PC-3 (cell line): ENCODE data around the gene VDR. TPM values are rescaled to one million over a fixed set of nuclear protein-coding genes. Genes with fewer than 3 reads are reported as not detected.

ENCODE experiments used
- ATAC-seq: fragments of 200-7000 bp; cut with Tn5 transposase; 2 replicates; pipeline ENCODE4 v1.9.1; 2020; ENCODE audit warnings: mild to moderate bottlenecking, moderate library complexity
- BruUV-seq: library from RNA; stranded (reverse); fragments of 400-500 nt; replicated peaks from 2 replicates; lab custom pipeline; 2021; lab: Mats Ljungman, UMichigan
- CTCF ChIA-PET: fragments of 300-600 bp; sonication (Branson Sonifier 250); formaldehyde crosslinking; loops from one replicate; lab custom pipeline; 2022; ENCODE audit warnings: antibody characterized with exemption; lab: Charles Lee
- POLR2A ChIA-PET: fragments of 300-600 bp; sonication (Branson Sonifier 250); formaldehyde crosslinking; loops from one replicate; lab custom pipeline; 2022; ENCODE audit warnings: antibody characterized with exemption; ENCODE audit not compliant: unreplicated experiment; lab: Charles Lee
- DNase-seq: peaks from one replicate; pipeline ENCODE4 v3.0.0-alpha.2; 2015
- H2AFZ ChIP-seq: fragments of 300-600 bp; sonication (generic); 2 replicates; pipeline ENCODE4 v1.6.0; 2016; ENCODE audit warnings: antibody characterized with exemption, low read length
- H3F3A ChIP-seq: fragments of 300-600 bp; sonication (generic); one replicate; pipeline ENCODE4 v1.6.0; 2017; ENCODE audit warnings: antibody characterized with exemption, low read length, control low read depth, mild to moderate bottlenecking; ENCODE audit not compliant: unreplicated experiment
- H3K27ac ChIP-seq: fragments of 300-600 bp; sonication (generic); 2 replicates; pipeline ENCODE4 v1.5.1; 2016; ENCODE audit warnings: mild to moderate bottlenecking, low read length
- H3K27me3 ChIP-seq: fragments of 300-600 bp; sonication (generic); 2 replicates; pipeline ENCODE4 v1.6.1; 2016; ENCODE audit warnings: low read length, mixed read lengths
- H3K36me3 ChIP-seq: fragments of 300-600 bp; sonication (generic); 2 replicates; pipeline ENCODE4 v1.6.1; 2016; ENCODE audit warnings: low read depth, mixed run types, low read length, mixed read lengths
- H3K4me1 ChIP-seq: fragments of 300-600 bp; sonication (generic); 2 replicates; pipeline ENCODE4 v1.5.1; 2016; ENCODE audit warnings: low read length; ENCODE audit not compliant: insufficient read depth
- H3K4me2 ChIP-seq: fragments of 300-600 bp; sonication (generic); 2 replicates; pipeline ENCODE4 v1.6.0; 2016; ENCODE audit warnings: low read length
- H3K4me3 ChIP-seq: fragments of 300-600 bp; sonication (generic); 2 replicates; pipeline ENCODE4 v1.5.1; 2016; ENCODE audit warnings: mild to moderate bottlenecking, low read length, mixed read lengths
- H3K79me2 ChIP-seq: fragments of 300-600 bp; sonication (generic); 2 replicates; pipeline ENCODE4 v1.6.1; 2017; ENCODE audit warnings: low read length, mixed read lengths
- H3K9ac ChIP-seq: fragments of 300-600 bp; sonication (generic); 2 replicates; pipeline ENCODE4 v1.6.0; 2016; ENCODE audit warnings: mild to moderate bottlenecking, low read length
- H3K9me2 ChIP-seq: fragments of 300-600 bp; sonication (generic); replicated peaks from 2 replicates; pipeline ENCODE4 v1.6.1; 2016; ENCODE audit warnings: mixed run types, low read length, mixed read lengths
- H3K9me3 ChIP-seq: fragments of 300-600 bp; sonication (generic); 2 replicates; pipeline ENCODE4 v1.6.1; 2016; ENCODE audit warnings: low read length, mixed read lengths
- H4K20me1 ChIP-seq: fragments of 300-600 bp; sonication (generic); 2 replicates; pipeline ENCODE4 v1.6.1; 2016; ENCODE audit warnings: low read length, mixed read lengths
- EZH2 ChIP-seq: fragments of 300-600 bp; sonication (generic); IDR thresholded peaks from one replicate; pipeline ENCODE4 v1.6.1; 2017; ENCODE audit warnings: antibody characterized with exemption, mild to moderate bottlenecking, low read length; ENCODE audit not compliant: unreplicated experiment
- EZH2phosphoT487 ChIP-seq: fragments of 300-600 bp; sonication (generic); IDR thresholded peaks from 2 replicates; pipeline ENCODE4 v1.6.1; 2018; ENCODE audit warnings: mild to moderate bottlenecking, antibody characterized with exemption, low read length, borderline replicate concordance
- intact Hi-C: fragments of 100-400 bp; cut with micrococcal nuclease; formaldehyde crosslinking; loops from 2 replicates; pipeline ENCODE4 v1.9.0; 2023
- total RNA-seq: library from RNA; depleted of rRNA; stranded (reverse); fragments of >200 nt; gene quantifications from 2 replicates; pipeline ENCODE4 v1.2.3, GENCODE V29; 2014
- TF ChIP-seq, protein P1 (sequence below): fragments of 300-600 bp; sonication (generic); conservative IDR thresholded peaks from 2 replicates; pipeline ENCODE4 v1.5.1; 2017; ENCODE audit warnings: antibody characterized with exemption, low read depth, mild to moderate bottlenecking, low read length

Gene VDR
- total RNA-seq, 1 experiment from 2014 or later: 19.9 TPM

DNA sequence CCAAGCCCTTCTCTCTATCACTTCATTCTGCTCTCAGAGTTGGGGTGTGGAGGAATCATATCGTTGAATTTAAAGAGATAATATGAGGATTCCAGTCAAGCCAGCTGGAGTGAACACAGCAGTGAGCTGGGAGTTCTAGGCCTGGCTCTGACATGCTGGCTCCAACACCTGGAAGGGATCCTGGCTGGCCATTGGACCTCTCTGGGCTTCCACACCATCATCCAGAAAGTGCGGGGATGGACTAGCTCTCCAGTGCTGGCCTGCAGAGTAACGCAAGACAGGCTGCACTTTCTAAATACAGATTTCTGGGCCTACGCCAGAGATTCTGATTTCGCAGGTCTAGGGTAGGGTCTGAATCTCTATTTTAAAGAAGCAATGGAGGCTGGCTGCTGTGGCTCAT, 50.3 kb downstream of the VDR start:
- no peaks in the 10 kb centered on the region for H3K79me2 ChIP-seq
- H3K4me1 ChIP-seq: peaks cover 7% of the 10 kb centered on the region
- no peak overlapping the region for H3K9ac ChIP-seq
- no peak overlapping the region for H2AFZ ChIP-seq
- BruUV-seq: no TSS peak
- no peak overlapping the region for H3K4me3 ChIP-seq
- no peaks in the 10 kb centered on the region for H3K9me3 ChIP-seq
- no peak overlapping the region for H3K27ac ChIP-seq
- ATAC-seq (no peak), DNase-seq (no peak)
- H3F3A ChIP-seq: no peaks in the 10 kb centered on the region
- TF ChIP-seq, protein P1, sequence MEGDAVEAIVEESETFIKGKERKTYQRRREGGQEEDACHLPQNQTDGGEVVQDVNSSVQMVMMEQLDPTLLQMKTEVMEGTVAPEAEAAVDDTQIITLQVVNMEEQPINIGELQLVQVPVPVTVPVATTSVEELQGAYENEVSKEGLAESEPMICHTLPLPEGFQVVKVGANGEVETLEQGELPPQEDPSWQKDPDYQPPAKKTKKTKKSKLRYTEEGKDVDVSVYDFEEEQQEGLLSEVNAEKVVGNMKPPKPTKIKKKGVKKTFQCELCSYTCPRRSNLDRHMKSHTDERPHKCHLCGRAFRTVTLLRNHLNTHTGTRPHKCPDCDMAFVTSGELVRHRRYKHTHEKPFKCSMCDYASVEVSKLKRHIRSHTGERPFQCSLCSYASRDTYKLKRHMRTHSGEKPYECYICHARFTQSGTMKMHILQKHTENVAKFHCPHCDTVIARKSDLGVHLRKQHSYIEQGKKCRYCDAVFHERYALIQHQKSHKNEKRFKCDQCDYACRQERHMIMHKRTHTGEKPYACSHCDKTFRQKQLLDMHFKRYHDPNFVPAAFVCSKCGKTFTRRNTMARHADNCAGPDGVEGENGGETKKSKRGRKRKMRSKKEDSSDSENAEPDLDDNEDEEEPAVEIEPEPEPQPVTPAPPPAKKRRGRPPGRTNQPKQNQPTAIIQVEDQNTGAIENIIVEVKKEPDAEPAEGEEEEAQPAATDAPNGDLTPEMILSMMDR: no peak
- no peak for TF ChIP-seq EZH2phosphoT487
- no peak for TF ChIP-seq EZH2
- H3K36me3 ChIP-seq: peaks cover 12% of the 10 kb centered on the region
- ChIA-PET POLR2A (no interaction called here), CTCF (no interaction called here)
- no peaks in the 10 kb centered on the region for H4K20me1 ChIP-seq
- no peaks in the 10 kb centered on the region for H3K27me3 ChIP-seq
- H3K4me2 ChIP-seq: no peak overlapping the region
- intact Hi-C loops: no loop called here
- no peaks in the 10 kb centered on the region for H3K9me2 ChIP-seq

DNA sequence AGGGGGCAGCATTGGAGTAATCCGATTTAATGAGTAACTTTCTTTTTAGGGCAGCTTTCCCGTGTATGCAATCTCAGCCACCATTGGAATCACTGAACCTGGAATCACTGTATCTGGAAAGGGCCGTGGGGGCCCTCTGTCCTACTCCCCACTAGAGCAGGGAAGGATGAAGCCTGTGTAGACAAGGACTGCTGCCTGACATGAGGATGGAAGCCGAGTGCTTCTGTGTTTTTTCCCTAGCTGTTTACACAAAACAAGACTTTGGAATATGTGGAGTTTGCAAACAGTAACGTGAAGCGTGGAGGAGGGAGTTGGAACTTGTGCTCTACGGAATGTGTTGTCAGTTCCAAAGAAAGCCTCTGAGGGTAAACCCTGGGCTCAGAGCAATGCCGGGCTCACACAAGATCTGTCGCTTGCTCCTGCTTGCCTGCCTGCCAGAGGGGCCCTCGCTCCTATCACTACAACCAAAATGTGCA, 52.7 kb downstream of the VDR start:
- peaks cover 12% of the 10 kb centered on the region for H3K36me3 ChIP-seq
- ATAC-seq (no peak), DNase-seq (no peak)
- no peak overlapping the region for H3K9ac ChIP-seq
- no peaks in the 10 kb centered on the region for H3K79me2 ChIP-seq
- ChIA-PET POLR2A (no interaction called here), CTCF (no interaction called here)
- no peaks in the 10 kb centered on the region for H4K20me1 ChIP-seq
- H2AFZ ChIP-seq: no peak overlapping the region
- H3K27ac ChIP-seq: no peak overlapping the region
- no peaks in the 10 kb centered on the region for H3F3A ChIP-seq
- H3K4me3 ChIP-seq: no peak overlapping the region
- H3K4me1 ChIP-seq: no peaks in the 10 kb centered on the region
- intact Hi-C loops: no loop called here
- no TSS peak for BruUV-seq
- TF ChIP-seq EZH2: no peak
- TF ChIP-seq, protein P1: no peak
- no peak for TF ChIP-seq EZH2phosphoT487
- no peaks in the 10 kb centered on the region for H3K9me3 ChIP-seq
- no peaks in the 10 kb centered on the region for H3K9me2 ChIP-seq
- no peak overlapping the region for H3K4me2 ChIP-seq
- H3K27me3 ChIP-seq: no peaks in the 10 kb centered on the region

DNA sequence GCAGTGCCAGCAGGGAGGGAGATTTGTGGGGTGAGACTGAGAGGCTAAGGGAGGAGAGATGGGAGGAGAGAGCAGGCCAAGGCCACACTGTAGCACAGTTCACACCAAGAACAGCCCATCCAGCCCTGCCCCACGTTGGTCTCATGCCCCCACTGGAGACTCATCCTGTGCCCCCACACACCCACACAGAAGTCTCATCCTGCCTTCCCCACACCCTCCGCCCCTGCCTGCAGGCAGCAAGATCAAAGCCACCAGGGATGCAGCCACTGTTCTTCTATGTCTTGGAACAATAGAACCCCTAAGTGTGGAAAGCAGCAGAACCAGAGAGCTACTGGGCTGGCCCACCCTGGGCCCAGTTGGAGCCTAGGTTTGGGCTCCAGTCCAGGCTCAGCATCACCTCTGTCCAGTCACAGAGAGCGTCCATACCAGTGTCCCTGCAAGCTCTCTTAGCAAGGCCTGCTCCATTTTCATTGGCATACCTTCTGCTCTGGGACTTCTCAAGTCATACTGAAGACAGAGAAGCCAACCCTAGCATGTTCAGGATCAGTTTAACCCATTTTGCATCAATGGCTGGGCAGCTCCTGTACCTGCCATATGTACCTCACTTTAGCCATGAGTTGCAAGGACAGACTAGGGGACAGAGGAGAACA, 53.4 kb downstream of the VDR start:
- TF ChIP-seq, protein P1: no peak
- TF ChIP-seq EZH2 (no peak), EZH2phosphoT487 (no peak)
- ATAC-seq (no peak), DNase-seq (no peak)
- ChIA-PET POLR2A (no interaction called here), CTCF (no interaction called here)
- Histone ChIP-seq H3K79me2 (no peaks in the 10 kb centered on the region), H2AFZ (no peak overlapping the region), H3K4me3 (no peak overlapping the region), H4K20me1 (no peaks in the 10 kb centered on the region), H3K9me2 (no peaks in the 10 kb centered on the region), H3F3A (no peaks in the 10 kb centered on the region), H3K9me3 (no peaks in the 10 kb centered on the region), H3K27ac (no peak overlapping the region), H3K4me1 (no peaks in the 10 kb centered on the region), H3K36me3 (peaks cover 12% of the 10 kb centered on the region), H3K27me3 (no peaks in the 10 kb centered on the region), H3K9ac (no peak overlapping the region), H3K4me2 (no peak overlapping the region)
- no TSS peak for BruUV-seq
- intact Hi-C loops: no loop called here
